HEK293 (cell line): ENCODE data around the gene INSRR.

ENCODE experiments used
- CTCF ChIA-PET: fragments of 350-600 bp; formaldehyde crosslinking; extraction: SDS; loops from one replicate; lab custom pipeline; 2021; ENCODE audit warnings: antibody characterized with exemption; lab: Yijun Ruan, JAX
- POLR2A ChIA-PET: fragments of 300-600 bp; formaldehyde crosslinking; extraction: SDS; loops from one replicate; lab custom pipeline; 2020; ENCODE audit warnings: antibody characterized with exemption, inconsistent platforms; lab: Yijun Ruan, JAX
- H3K27ac ChIP-seq: fragments of 200-500 bp; sonication (Bioruptor generic); 2 replicates; pipeline ENCODE4 v1.5.1; 2014; ENCODE audit warnings: low read depth, low read length, control low read depth, inconsistent platforms; ENCODE audit errors: extremely low read depth
- H3K36me3 ChIP-seq, 2 experiments: fragments of 200-500 bp in 1 of 2; sonication (Bioruptor generic) in 1 of 2; 1 replicate in 1 of 2; 2 replicates in 1 of 2; pipeline ENCODE4 v1.5.1; 2014 to 2017; ENCODE audit warnings: inconsistent platforms in 2 of 2, low read length in 2 of 2; ENCODE audit not compliant: control insufficient read depth in 2 of 2, insufficient read depth in 1 of 2
- H3K4me1 ChIP-seq: fragments of 200-500 bp; sonication (Bioruptor generic); 2 replicates; pipeline ENCODE4 v1.5.1; 2014; ENCODE audit warnings: mild to moderate bottlenecking, low read length, inconsistent platforms; ENCODE audit not compliant: control insufficient read depth, insufficient read depth
- H3K4me3 ChIP-seq: 2 replicates; pipeline ENCODE4 v1.5.1; 2011; ENCODE audit warnings: low read depth, mild to moderate bottlenecking, control low read depth, low read length, moderate library complexity
- H3K9me3 ChIP-seq: fragments of 200-500 bp; sonication (Bioruptor generic); 2 replicates; pipeline ENCODE4 v1.5.1; 2014; ENCODE audit warnings: low read depth, low read length, inconsistent platforms; ENCODE audit not compliant: control insufficient read depth, insufficient read depth
- GLIS2 ChIP-seq: fragments of 450-650 bp; formaldehyde crosslinking; IDR thresholded peaks from 2 replicates; pipeline ENCODE4 v1.5.1; 2016; ENCODE audit warnings: missing biosample characterization, missing genetic modification characterization
- REPIN1 ChIP-seq: fragments of 450-650 bp; formaldehyde crosslinking; IDR thresholded peaks from 2 replicates; pipeline ENCODE4 v1.5.1; 2017; ENCODE audit warnings: missing biosample characterization, missing genetic modification characterization, low read depth
- SETDB1 ChIP-seq: IDR thresholded peaks from one replicate; pipeline ENCODE4 v1.6.1; 2017; ENCODE audit warnings: mild to moderate bottlenecking, low read length, moderate library complexity, mixed read lengths; ENCODE audit not compliant: insufficient read length
- YY2 ChIP-seq: fragments of 450-650 bp; formaldehyde crosslinking; IDR thresholded peaks from 2 replicates; pipeline ENCODE4 v1.5.1; 2016; ENCODE audit warnings: missing biosample characterization, missing genetic modification characterization
- ZNF341 ChIP-seq: fragments of 450-650 bp; formaldehyde crosslinking; IDR thresholded peaks from 2 replicates; pipeline ENCODE4; 2016; ENCODE audit warnings: low read depth, missing biosample characterization, missing genetic modification characterization
- ZNF433 ChIP-seq: fragments of 450-650 bp; formaldehyde crosslinking; IDR thresholded peaks from 2 replicates; pipeline ENCODE4 v1.5.1; 2016; ENCODE audit warnings: missing biosample characterization, missing genetic modification characterization, low read depth
- ZNF473 ChIP-seq: fragments of 450-650 bp; formaldehyde crosslinking; IDR thresholded peaks from 2 replicates; pipeline ENCODE4 v1.5.1; 2017; ENCODE audit warnings: missing biosample characterization, missing genetic modification characterization
- ZNF501 ChIP-seq: fragments of 450-650 bp; formaldehyde crosslinking; IDR thresholded peaks from 2 replicates; pipeline ENCODE4 v1.5.1; 2016; ENCODE audit warnings: missing biosample characterization, missing genetic modification characterization
- ZNF600 ChIP-seq: fragments of 450-650 bp; formaldehyde crosslinking; IDR thresholded peaks from 2 replicates; pipeline ENCODE4 v1.5.1; 2016; ENCODE audit warnings: missing biosample characterization, missing genetic modification characterization
- ZNF645 ChIP-seq: fragments of 450-650 bp; formaldehyde crosslinking; IDR thresholded peaks from 2 replicates; pipeline ENCODE4; 2016; ENCODE audit warnings: missing biosample characterization, missing genetic modification characterization
- ZNF76 ChIP-seq: fragments of 450-650 bp; formaldehyde crosslinking; IDR thresholded peaks from 2 replicates; pipeline ENCODE4; 2016; ENCODE audit warnings: low read depth, missing biosample characterization, missing genetic modification characterization, borderline replicate concordance
- ZNF830 ChIP-seq: fragments of 450-650 bp; IDR thresholded peaks from 2 replicates; pipeline ENCODE4 v1.5.0; 2018; ENCODE audit warnings: missing biosample characterization, missing genetic modification characterization, low read depth, mild to moderate bottlenecking, moderate library complexity
- ZSCAN23 ChIP-seq: fragments of 450-650 bp; formaldehyde crosslinking; IDR thresholded peaks from 2 replicates; pipeline ENCODE4 v1.5.1; 2016; ENCODE audit warnings: missing biosample characterization, missing genetic modification characterization
- TF ChIP-seq, protein P1 (sequence below): fragments of 450-650 bp; formaldehyde crosslinking; IDR thresholded peaks from 2 replicates; pipeline ENCODE4 v1.5.0; 2017; ENCODE audit warnings: missing biosample characterization, missing genetic modification characterization, borderline replicate concordance
- TF ChIP-seq, protein P2 (sequence below): fragments of 450-650 bp; formaldehyde crosslinking; IDR thresholded peaks from 2 replicates; pipeline ENCODE4 v1.5.1; 2016; ENCODE audit warnings: missing biosample characterization, missing genetic modification characterization

INSRR gene

DNA sequence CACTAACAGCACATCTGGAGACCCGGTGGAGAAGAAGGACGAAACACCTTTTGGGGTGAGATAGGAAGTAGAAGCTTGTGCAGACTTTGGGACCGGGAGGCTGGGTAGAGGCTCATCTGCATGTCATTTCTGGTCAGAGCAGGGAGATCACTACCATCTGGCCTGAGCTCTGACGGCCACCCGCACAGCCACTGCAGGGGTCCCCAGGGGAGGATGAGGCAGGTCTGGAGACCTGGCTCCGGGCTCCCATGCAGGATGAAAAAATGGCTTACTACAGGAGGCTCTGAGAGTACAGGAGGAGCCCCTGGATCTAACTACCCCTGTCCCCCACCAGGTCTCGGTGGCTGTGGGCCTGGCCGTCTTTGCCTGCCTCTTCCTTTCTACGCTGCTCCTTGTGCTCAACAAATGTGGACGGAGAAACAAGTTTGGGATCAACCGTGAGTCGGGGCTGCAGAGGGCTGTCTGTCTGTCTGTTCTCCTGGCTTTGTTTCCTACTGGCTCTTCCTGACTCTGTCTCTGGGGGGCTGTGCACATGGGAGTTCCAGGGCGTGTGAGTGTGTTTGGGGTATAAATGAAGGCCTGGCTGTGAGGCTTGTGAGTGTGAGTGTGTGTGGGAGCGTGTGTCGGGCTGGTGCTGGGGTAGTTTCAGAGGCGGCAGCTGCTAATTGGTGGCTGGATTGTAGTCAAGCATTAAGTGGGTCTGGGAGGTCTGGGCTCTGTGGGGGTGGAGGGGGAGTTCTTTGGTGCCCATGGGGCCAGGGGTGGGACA, 15.8 kb upstream of the INSRR start (continued):
- no peak for TF ChIP-seq ZNF473 (tag by site-specific recombination)
- TF ChIP-seq ZNF600 (tag by site-specific recombination): no peak
- TF ChIP-seq, protein P1, sequence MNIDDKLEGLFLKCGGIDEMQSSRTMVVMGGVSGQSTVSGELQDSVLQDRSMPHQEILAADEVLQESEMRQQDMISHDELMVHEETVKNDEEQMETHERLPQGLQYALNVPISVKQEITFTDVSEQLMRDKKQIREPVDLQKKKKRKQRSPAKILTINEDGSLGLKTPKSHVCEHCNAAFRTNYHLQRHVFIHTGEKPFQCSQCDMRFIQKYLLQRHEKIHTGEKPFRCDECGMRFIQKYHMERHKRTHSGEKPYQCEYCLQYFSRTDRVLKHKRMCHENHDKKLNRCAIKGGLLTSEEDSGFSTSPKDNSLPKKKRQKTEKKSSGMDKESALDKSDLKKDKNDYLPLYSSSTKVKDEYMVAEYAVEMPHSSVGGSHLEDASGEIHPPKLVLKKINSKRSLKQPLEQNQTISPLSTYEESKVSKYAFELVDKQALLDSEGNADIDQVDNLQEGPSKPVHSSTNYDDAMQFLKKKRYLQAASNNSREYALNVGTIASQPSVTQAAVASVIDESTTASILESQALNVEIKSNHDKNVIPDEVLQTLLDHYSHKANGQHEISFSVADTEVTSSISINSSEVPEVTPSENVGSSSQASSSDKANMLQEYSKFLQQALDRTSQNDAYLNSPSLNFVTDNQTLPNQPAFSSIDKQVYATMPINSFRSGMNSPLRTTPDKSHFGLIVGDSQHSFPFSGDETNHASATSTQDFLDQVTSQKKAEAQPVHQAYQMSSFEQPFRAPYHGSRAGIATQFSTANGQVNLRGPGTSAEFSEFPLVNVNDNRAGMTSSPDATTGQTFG (tag by site-specific recombination): no peak
- no peak for TF ChIP-seq ZNF645 (tag by site-specific recombination)
- TF ChIP-seq REPIN1 (tag by site-specific recombination): no peak

DNA sequence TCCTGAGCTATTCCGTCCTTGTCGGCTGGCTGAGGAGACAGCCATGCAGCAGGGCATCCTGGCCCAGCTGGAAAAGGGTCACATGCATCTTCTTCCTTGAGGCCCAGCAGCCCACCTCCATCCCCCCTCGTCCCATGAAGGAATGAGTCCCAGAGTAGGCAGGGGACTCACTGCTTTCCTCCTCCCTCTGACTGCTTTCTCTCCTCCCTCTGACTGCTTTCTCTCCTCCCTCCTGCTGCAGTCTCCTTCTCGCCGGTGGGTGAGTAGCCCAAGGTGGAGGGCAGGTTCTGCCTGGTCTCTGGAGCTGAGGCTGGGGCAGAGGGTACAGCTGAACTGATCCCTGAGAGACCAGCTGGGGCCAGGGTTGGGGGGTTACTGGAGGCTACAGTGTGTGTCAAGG, 15.2 kb upstream of the INSRR start:
- POLR2A ChIA-PET: no interaction called here
- Histone ChIP-seq H3K27ac (no peak overlapping the region), H3K4me3 (no peak overlapping the region), H3K36me3 (no peaks in the 10 kb centered on the region), H3K4me1 (no peaks in the 10 kb centered on the region), H3K9me3 (no peaks in the 10 kb centered on the region)
- CTCF ChIA-PET: interaction anchor here (0.7 to 3.1 kb wide), 5 partner anchors 16 to 275 kb away, joined by 3 to 12 read pairs (median 5); no protein-coding TSS in a partner anchor
- TF ChIP-seq GLIS2 (tag by site-specific recombination): no peak
- no peak for TF ChIP-seq SETDB1
- peak; percentile 71 for TF ChIP-seq ZNF341 (tag by site-specific recombination)

GRCh38 chr1:156873659-156874058, 14.7 kb upstream of the INSRR start:
- Histone ChIP-seq H3K9me3 (no peaks in the 10 kb centered on the region), H3K27ac (no peak overlapping the region), H3K4me3 (no peak overlapping the region), H3K4me1 (no peaks in the 10 kb centered on the region), H3K36me3 (no peaks in the 10 kb centered on the region)
- no peak for TF ChIP-seq ZNF76 (tag by site-specific recombination)
- TF ChIP-seq ZNF433: no peak
- TF ChIP-seq ZSCAN23 (tag by site-specific recombination): no peak
- TF ChIP-seq, protein P2, sequence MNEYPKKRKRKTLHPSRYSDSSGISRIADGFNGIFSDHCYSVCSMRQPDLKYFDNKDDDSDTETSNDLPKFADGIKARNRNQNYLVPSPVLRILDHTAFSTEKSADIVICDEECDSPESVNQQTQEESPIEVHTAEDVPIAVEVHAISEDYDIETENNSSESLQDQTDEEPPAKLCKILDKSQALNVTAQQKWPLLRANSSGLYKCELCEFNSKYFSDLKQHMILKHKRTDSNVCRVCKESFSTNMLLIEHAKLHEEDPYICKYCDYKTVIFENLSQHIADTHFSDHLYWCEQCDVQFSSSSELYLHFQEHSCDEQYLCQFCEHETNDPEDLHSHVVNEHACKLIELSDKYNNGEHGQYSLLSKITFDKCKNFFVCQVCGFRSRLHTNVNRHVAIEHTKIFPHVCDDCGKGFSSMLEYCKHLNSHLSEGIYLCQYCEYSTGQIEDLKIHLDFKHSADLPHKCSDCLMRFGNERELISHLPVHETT (tag by site-specific recombination): no peak
- no peak for TF ChIP-seq YY2 (tag by site-specific recombination)
- no peak for TF ChIP-seq ZNF830 (tag by site-specific recombination)
- TF ChIP-seq ZNF501 (tag by site-specific recombination): no peak
- ChIA-PET POLR2A (no interaction called here), CTCF (interaction anchor here (0.5 to 3.1 kb wide), 8 partner anchors 13 to 249 kb away, joined by 3 to 12 read pairs (median 4); partner anchors contain the start of genes LRRC71 and NTRK1)
